ENCODE results near the gene PSMD5.

The PSMD5 gene

DNA sequence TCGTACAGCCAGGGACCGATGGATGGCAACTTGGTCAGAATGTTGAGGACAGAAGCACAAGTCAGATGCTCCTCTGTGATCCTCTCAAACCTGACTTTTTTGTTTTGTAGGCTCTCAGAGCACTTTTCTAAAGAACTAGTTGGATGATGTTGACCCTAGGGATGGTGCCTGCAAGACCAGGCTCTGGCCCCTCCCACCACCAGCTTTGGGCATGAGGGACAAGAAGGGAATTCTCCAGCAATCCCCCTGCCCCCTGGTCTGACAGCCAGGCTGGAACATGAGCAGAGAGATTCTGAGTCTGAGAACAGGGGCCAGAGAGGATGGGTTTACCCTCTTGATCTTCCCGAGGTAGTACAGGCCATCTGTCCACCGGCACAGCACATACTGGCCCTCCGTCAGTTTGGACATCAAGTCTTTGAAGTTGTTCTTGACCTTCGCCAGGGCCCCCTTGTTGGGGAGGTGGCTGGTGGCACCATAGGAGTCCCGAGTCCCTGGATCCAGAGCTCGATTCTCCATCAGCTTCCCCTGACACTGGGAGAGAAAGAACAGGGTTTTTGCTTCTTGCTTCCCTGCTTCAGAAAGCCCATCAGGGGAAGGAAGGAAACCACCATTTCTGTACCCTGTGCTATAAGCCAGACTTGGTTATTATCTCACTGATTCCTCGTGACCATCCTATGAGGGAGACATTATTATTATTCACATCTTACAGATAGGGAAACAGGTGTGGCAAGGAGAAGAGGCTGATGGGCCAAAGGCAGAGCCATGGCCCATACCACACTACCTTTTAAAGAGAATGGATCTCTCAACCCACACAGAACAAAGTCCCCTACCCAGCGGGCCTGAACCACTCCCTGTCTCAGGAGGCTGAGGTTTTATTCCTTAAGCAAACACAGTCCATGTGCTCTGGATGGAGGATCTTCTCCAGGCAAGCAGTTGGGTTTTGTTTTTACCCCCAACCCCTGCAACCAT is 31.8 kb upstream of the PSMD5 start:
- no peak for DNase-seq

GRCh38 chr9:120873512-120873911 is 30.8 kb upstream of the PSMD5 start:
- DNase-seq = no peak

DNA sequence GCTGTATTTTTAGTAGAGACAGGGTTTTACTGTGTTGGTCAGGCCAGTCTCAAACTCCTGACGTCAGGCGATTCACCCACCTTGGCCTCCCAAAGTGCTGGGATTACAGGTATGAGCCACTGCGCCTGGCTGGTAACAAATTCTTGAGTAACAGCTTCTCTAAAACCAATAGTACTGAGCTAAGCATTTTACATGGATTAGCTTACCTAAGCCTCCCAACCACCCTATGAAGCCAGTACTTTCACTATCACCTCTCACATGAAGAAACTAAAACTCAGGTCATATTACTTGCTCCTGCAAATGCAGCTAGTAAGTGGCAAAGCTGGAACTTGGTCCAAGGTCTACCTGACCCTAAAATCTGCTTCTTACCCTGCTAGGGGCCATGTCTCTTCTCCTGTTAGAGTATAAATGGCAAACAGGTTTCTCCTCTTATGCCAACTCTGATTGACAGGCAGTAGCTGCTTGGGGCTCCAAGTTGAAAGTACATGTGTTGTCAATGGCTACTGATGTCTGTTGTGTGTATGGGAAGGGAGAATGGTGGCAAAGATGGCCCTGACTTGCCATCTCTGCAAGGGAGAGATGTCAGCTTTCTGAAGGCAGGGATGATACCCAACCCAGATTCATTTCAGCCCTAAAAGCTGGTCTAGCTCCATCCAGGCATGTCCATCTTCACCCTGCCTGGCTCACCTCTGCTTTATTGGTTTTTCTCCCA is 30.2 kb upstream of the PSMD5 start:
- DNase-seq = no peak

GRCh38 chr9:120870206-120870605 is 27.5 kb upstream of the PSMD5 start:
- no peak for DNase-seq

DNA sequence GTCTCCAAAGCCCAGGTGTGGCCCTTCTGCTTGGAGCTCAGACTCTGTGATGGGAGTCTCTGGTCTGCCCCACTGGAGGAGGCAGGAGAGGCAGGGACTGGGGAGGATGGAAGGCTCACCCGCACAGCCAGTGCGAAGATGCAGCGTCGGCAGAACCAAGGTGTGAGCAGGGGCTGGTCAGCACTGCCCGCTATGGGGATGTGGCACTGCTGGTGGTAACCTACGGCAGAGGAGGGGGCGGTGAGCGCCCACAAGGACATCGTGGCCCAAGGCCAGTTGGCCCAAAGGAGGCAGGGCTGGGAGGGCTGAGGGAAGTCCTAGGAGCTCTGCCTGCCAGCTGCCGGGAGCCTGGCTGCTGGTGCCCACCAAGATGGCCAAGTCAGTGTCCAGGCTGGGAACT is 27.0 kb upstream of the PSMD5 start:
- no peak for DNase-seq

GRCh38 chr9:120869360-120869687 is 26.6 kb upstream of the PSMD5 start:
- no peak for DNase-seq

DNA sequence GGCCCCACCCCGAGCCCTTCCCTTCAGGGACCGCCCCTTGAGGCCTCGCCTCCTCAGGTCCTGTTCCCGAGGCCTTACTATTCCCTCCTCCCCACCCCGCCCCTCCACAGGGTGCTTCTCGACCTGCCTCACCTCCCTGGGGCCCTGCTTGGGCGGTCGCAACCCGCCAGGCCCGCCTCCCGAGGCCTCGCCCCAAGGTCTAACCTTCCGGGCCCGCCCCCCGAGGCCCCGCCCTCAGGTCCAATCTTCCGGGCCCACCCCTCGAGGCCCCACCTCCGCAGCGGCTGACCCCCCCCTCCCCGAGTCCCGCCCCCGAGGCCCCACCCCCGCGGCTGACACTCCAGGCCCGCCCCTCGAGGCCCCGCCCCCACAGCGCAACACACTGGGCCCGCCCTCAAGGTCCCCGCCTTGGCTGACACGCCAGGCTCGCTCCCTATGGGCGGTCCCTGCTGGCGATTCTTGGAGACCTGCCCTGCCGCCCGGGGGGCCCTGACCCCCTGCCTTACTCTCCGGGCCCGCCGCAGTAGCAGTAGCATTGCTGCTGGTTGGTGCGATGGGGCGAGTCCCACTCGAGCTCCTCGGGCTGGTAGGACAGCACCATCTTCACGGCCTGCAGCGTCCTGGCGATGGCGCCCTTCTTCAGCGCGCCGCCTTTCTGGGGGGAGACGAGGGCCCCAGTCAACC is 26.1 kb upstream of the PSMD5 start:
- peak; percentile 96 for DNase-seq

DNA sequence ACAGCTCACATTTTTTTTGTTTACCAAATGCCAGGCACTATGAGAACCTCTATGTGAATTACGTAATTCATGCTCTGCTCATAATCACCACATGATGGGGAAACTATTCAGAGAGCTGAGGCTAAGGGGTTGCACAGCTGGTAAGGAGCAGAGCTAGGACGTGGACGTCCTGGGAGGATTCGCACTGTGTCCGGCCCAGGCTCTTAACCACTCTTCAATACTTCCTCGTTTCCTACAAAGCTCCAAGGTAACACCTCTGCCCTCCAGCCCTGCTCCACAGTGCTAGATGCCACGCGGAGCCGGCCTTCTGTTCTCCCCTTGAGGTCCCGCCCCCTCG is 25.6 kb upstream of the PSMD5 start:
- no peak for DNase-seq

DNA sequence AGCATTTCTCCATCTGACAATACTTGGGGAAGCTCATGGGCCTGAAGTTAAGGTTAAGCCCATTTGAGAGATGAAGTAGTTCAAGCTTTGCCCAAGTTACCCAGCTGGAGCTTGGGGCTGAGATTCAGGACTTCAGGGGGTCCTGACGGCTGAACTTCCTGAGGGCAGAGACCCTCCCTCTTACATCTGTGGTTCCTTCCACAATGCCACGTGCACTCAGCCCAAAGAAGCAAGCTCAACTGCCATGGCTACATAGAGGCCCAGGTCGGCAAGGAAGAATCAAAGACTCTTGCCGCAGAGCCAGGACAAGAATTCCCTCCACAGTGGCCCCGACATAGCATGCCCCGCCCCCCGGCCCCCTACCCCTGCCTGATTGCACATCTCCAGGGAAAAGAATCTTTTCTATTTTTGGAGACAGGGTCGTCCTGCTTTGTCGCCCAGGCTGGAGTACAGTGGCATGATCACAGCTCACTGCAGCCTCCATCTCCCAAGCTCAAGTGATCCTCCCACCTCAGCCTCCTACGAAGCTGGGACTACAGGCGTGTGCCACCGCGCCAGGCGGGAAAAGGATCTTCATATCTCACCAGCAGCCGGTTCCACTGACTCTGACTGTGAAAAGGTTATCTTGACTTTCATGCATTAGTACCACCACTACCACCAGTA is 25.1 kb upstream of the PSMD5 start:
- no peak for DNase-seq

DNA sequence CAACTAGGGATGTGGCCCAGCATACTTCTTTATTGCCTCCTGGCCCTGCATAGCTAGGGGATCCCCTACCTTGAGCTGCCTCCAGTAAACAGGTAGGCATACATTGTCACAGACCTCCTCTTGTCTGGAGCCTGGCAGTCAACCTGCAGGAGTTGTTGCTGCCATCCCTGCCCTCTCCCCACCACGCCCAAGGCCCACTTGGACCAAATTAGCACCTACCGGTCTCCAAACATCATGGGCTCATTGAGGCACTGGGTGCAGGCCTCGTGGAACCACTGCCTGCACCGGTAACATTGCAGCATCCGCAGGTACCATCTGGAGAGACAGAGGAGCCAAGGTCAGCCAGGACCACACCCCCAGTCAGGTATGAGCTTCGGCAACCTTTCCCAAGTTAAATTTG is 23.9 kb upstream of the PSMD5 start:
- no peak for DNase-seq

GRCh38 chr9:120865809-120866208 is 23.1 kb upstream of the PSMD5 start:
- DNase-seq = no peak

- DNase-seq = no peak
Observed at GRCh38 chr9:120865176-120865575, 22.5 kb upstream of the PSMD5 start.

DNA sequence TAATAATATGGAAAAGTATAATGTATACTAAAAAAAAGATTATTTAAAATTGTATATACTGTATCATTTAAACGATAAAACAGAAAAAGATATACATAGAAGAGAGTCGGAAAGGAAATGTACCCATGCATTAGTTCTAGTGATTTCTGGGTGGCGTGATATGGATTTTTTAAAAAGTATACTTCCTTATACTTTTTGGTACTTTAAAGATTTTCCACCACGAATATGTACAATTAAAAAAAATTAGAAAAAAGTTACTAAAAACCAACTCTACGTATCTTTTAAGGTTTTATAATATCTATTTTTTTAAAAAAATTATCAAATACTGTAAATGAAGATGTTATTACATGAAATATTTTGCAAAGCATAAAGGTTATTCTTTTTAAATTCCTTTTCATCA is 22.0 kb upstream of the PSMD5 start:
- DNase-seq = no peak

GRCh38 chr9:120863833-120864232 is 21.1 kb upstream of the PSMD5 start:
- DNase-seq = no peak

DNA sequence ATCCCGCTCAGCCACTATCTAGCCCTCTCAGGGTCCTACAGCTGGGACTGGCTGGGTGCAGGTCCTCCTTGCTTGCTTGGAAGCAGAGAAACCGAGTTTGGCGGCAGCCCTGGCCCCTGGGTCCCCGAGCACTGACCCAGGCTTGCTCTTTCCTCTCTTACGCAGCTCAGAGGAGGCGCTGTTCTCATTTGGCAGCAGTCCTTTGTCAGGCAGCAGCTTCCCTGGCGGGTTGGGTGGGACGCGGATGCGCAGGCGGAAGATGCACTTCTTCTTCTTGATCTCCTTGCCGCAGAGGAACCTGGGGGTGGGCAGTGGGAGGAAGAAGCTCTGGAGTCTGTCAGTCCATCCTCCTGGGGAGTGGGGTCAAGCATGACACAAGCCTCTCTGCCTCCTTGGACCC is 19.7 kb upstream of the PSMD5 start:
- DNase-seq = no peak

DNA sequence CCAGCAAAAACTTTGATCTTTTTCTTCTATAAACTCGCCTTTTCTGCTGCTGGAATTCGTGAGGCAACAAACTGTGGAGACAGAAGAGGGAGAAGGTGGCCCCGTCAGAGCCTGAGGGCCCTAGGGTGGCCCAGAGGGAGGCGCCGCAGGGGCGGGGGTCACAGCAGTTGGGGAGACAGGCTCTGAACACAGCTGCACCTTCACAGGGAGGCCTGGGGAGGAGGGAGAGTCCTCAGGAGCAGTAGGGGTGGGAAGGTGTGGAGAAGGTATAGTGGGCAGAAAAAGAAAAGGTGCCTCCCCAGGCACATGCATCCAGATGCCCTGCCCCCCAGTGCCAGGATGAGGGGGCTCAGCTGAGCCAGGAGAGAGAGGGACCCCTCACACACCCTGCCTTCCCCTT is 19.2 kb upstream of the PSMD5 start:
- DNase-seq = no peak

GRCh38 chr9:120860083-120860482 is 17.4 kb upstream of the PSMD5 start:
- no peak for DNase-seq

DNA sequence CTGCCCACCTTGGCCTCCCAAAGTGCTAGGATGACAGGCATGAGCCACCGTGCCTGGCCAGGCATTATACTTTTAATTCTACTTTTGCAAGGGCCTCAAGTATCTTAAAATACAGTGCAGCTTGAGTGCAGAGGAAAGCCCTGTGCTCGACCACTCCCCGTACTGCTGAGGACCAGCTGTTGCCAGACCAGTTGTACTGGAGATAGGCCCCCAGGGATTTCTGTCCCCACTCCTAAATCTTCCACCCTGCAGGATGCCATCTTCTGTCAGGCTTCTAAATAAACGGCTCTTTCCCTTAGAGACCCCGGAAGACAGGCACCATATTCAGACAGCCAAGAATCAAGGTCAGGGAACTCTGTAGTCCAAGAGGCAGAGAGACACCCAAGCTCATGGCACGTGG is 16.6 kb upstream of the PSMD5 start:
- no peak for DNase-seq

- no peak for DNase-seq
Observed at GRCh38 chr9:120857902-120858301, 15.2 kb upstream of the PSMD5 start.

- no peak for DNase-seq
Observed at GRCh38 chr9:120857481-120857880, 14.8 kb upstream of the PSMD5 start.

GRCh38 chr9:120856700-120857099 is 14.0 kb upstream of the PSMD5 start:
- no peak for DNase-seq

GRCh38 chr9:120855827-120856670 is 13.3 kb upstream of the PSMD5 start:
- DNase-seq = no peak
